ENCODE measurements around the gene CCR8. TPM values are rescaled to one million over a fixed set of nuclear protein-coding genes. Genes with fewer than 3 reads are reported as not detected.
"Not testable (repeated sequence)": the region's sequence is repeated elsewhere in the genome, so short reads cannot be mapped to it uniquely, and the experiment has no call there.

The CCR8 gene
- total RNA-seq, 1 donor from 2014 or later: not detected

- no peak overlapping the region for H3K4me3 Mint-ChIP-seq
- H3K9me3 Mint-ChIP-seq: no peaks in the 10 kb centered on the region
- H3K27ac Mint-ChIP-seq: no peak overlapping the region
- TF ChIP-seq CTCF (conservative IDR thresholded peaks at IDR 0.05): no peak
- H3K4me1 Mint-ChIP-seq (ENCODE audit: unreplicated experiment): no peaks in the 10 kb centered on the region
- H3K27me3 Mint-ChIP-seq: no peaks in the 10 kb centered on the region
- no peaks in the 10 kb centered on the region for H3K36me3 Mint-ChIP-seq
- no peak for DNase-seq (ENCODE audit: extremely low spot score, unreplicated experiment)
Observed at GRCh38 chr3:39349080-39349479, 19.6 kb downstream of the CCR8 start.

GRCh38 chr3:39350714-39351113 lies 21.2 kb downstream of the CCR8 start:
- H3K4me3 Mint-ChIP-seq: no peak overlapping the region
- no peak for TF ChIP-seq CTCF (conservative IDR thresholded peaks at IDR 0.05)
- no peak overlapping the region for H3K27ac Mint-ChIP-seq
- H3K9me3 Mint-ChIP-seq: no peaks in the 10 kb centered on the region
- no peaks in the 10 kb centered on the region for H3K4me1 Mint-ChIP-seq (ENCODE audit: unreplicated experiment)
- no peaks in the 10 kb centered on the region for H3K27me3 Mint-ChIP-seq
- H3K36me3 Mint-ChIP-seq: no peaks in the 10 kb centered on the region
- DNase-seq (ENCODE audit: extremely low spot score, unreplicated experiment): no peak

GRCh38 chr3:39351134-39351533 lies 21.6 kb downstream of the CCR8 start:
- not testable (repeated sequence) for H3K4me1 Mint-ChIP-seq (ENCODE audit: unreplicated experiment); H3K27ac Mint-ChIP-seq; H3K4me3 Mint-ChIP-seq; H3K27me3 Mint-ChIP-seq; H3K36me3 Mint-ChIP-seq; DNase-seq (ENCODE audit: extremely low spot score, unreplicated experiment); H3K9me3 Mint-ChIP-seq

GRCh38 chr3:39353168-39353927 lies 23.8 kb downstream of the CCR8 start:
- not testable (repeated sequence) for H3K27ac Mint-ChIP-seq; H3K36me3 Mint-ChIP-seq; H3K9me3 Mint-ChIP-seq; H3K27me3 Mint-ChIP-seq; DNase-seq (ENCODE audit: extremely low spot score, unreplicated experiment); H3K4me1 Mint-ChIP-seq (ENCODE audit: unreplicated experiment); H3K4me3 Mint-ChIP-seq

GRCh38 chr3:39358333-39358732 lies 28.8 kb downstream of the CCR8 start:
- H3K27me3 Mint-ChIP-seq: peaks cover 4% of the 10 kb centered on the region
- peaks cover 5% of the 10 kb centered on the region for H3K9me3 Mint-ChIP-seq
- no peak for DNase-seq (ENCODE audit: extremely low spot score, unreplicated experiment)

GRCh38 chr3:39361252-39361927 lies 31.9 kb downstream of the CCR8 start:
- H3K9me3 Mint-ChIP-seq: peaks cover 5% of the 10 kb centered on the region

More at GRCh38 chr3:39358333-39358732, 28.8 kb downstream of the CCR8 start:
- H3K27ac Mint-ChIP-seq: no peak overlapping the region
- no peak overlapping the region for H3K4me3 Mint-ChIP-seq
- H3K4me1 Mint-ChIP-seq (ENCODE audit: unreplicated experiment): peaks cover 7% of the 10 kb centered on the region
- no peak for TF ChIP-seq CTCF (conservative IDR thresholded peaks at IDR 0.05)
- no peaks in the 10 kb centered on the region for H3K36me3 Mint-ChIP-seq

More at GRCh38 chr3:39361252-39361927, 31.9 kb downstream of the CCR8 start:
- peaks cover 7% of the 10 kb centered on the region for H3K4me1 Mint-ChIP-seq (ENCODE audit: unreplicated experiment)
- no peaks in the 10 kb centered on the region for H3K36me3 Mint-ChIP-seq
- no peak for DNase-seq (ENCODE audit: extremely low spot score, unreplicated experiment)
- peaks cover 3% of the 10 kb centered on the region for H3K27me3 Mint-ChIP-seq
- no peak for TF ChIP-seq CTCF (conservative IDR thresholded peaks at IDR 0.05)
- no peak overlapping the region for H3K27ac Mint-ChIP-seq
- H3K4me3 Mint-ChIP-seq: no peak overlapping the region
